GM23338 (cell line): Measurements from ENCODE around the gene ASXL2. TPM values are rescaled to one million over a fixed set of nuclear protein-coding genes. Genes with fewer than 3 reads are reported as not detected.

Experiments used
- ATAC-seq: fragments of 200-7000 bp; cut with Tn5 transposase; 3 replicates; pipeline ENCODE4 v1.9.1; 2020
- DNase-seq: peaks from one replicate; pipeline ENCODE4 v3.0.0-alpha.2; 2015; ENCODE audit warnings: low spot score
- H2AFZ ChIP-seq: fragments of 200-600 bp; sonication (generic); 2 replicates; pipeline ENCODE4 v1.8.0; 2016; ENCODE audit warnings: antibody characterized with exemption, mild to moderate bottlenecking, moderate library complexity
- H3F3A ChIP-seq: fragments of 200-600 bp; sonication (generic); replicated peaks from 2 replicates; pipeline ENCODE4 v1.8.0; 2017; ENCODE audit warnings: antibody characterized with exemption, mixed run types, low read depth
- H3K27ac ChIP-seq: fragments of 200-600 bp; sonication (generic); 2 replicates; pipeline ENCODE4 v1.6.1; 2016; ENCODE audit warnings: low read depth
- H3K27me3 ChIP-seq: fragments of 200-600 bp; sonication (generic); 2 replicates; pipeline ENCODE4 v1.8.0; 2016; ENCODE audit warnings: mild to moderate bottlenecking, mixed run types, moderate library complexity; ENCODE audit not compliant: insufficient read depth
- H3K36me3 ChIP-seq: fragments of 200-600 bp; sonication (generic); 2 replicates; pipeline ENCODE4 v1.8.0; 2016; ENCODE audit warnings: mild to moderate bottlenecking; ENCODE audit not compliant: insufficient read depth
- H3K4me1 ChIP-seq: fragments of 200-600 bp; sonication (generic); 2 replicates; pipeline ENCODE4 v1.8.0; 2016; ENCODE audit warnings: mild to moderate bottlenecking, moderate library complexity; ENCODE audit not compliant: insufficient read depth
- H3K4me2 ChIP-seq: fragments of 200-600 bp; sonication (generic); 2 replicates; pipeline ENCODE4 v1.7.1; 2017; ENCODE audit warnings: mixed run types
- H3K4me3 ChIP-seq: fragments of 200-600 bp; sonication (generic); 2 replicates; pipeline ENCODE4 v1.6.1; 2016; ENCODE audit warnings: mixed run types
- H3K79me2 ChIP-seq: fragments of 200-600 bp; sonication (generic); replicated peaks from 2 replicates; pipeline ENCODE4 v1.8.0; 2017; ENCODE audit warnings: mild to moderate bottlenecking; ENCODE audit not compliant: insufficient read depth
- H3K9me2 ChIP-seq: fragments of 200-600 bp; sonication (generic); 2 replicates; pipeline ENCODE4 v1.8.0; 2017; ENCODE audit not compliant: insufficient read depth
- H4K20me1 ChIP-seq: fragments of 200-600 bp; sonication (generic); replicated peaks from 2 replicates; pipeline ENCODE4 v1.8.0; 2017; ENCODE audit warnings: mild to moderate bottlenecking; ENCODE audit not compliant: insufficient read depth
- H3K27ac Mint-ChIP-seq: 2 replicates; pipeline ENCODE4 v1.8.0; 2020; ENCODE audit warnings: inconsistent platforms, mild to moderate bottlenecking, moderate library complexity, mixed read lengths
- H3K27me3 Mint-ChIP-seq: 3 replicates; pipeline ENCODE4 v1.8.0; 2022; ENCODE audit warnings: low read depth, mild to moderate bottlenecking, moderate library complexity, mixed read lengths, inconsistent platforms; ENCODE audit not compliant: insufficient read depth, poor library complexity
- H3K36me3 Mint-ChIP-seq: 3 replicates; pipeline ENCODE4 v1.8.0; 2021; ENCODE audit warnings: low read depth, mild to moderate bottlenecking, inconsistent platforms, moderate library complexity, mixed read lengths
- H3K4me1 Mint-ChIP-seq: 3 replicates; pipeline ENCODE4 v1.8.0; 2020; ENCODE audit warnings: mild to moderate bottlenecking, inconsistent platforms, mixed read lengths
- H3K4me3 Mint-ChIP-seq: 3 replicates; pipeline ENCODE4 v1.8.0; 2021; ENCODE audit warnings: moderate library complexity, mild to moderate bottlenecking, inconsistent platforms, mixed read lengths
- H3K9me3 Mint-ChIP-seq: 3 replicates; pipeline ENCODE4 v1.8.0; 2020; ENCODE audit warnings: moderate library complexity, mild to moderate bottlenecking, inconsistent platforms, mixed read lengths
- CREB1 ChIP-seq: fragments of 250-450 bp; sonication (Bioruptor Pico); IDR thresholded peaks from 2 replicates; pipeline ENCODE4 v1.5.0; 2020; ENCODE audit warnings: low read depth, mild to moderate bottlenecking, moderate library complexity
- CTCF ChIP-seq, 2 experiments: fragments of 200-600 bp in 1 of 2; sonication (generic) in 1 of 2; conservative IDR thresholded peaks; 2 replicates each; pipeline versions ENCODE4 v1.5.1 to v1.6.1; 2016 to 2017; ENCODE audit warnings: antibody characterized with exemption in 2 of 2, low read depth in 2 of 2, mild to moderate bottlenecking in 2 of 2, moderate library complexity in 1 of 2
- ETS1 ChIP-seq: IDR thresholded peaks from 2 replicates; pipeline ENCODE4 v1.6.1; 2016; ENCODE audit warnings: antibody characterized with exemption
- EZH2 ChIP-seq: fragments of 200-600 bp; sonication (generic); IDR thresholded peaks from one replicate; pipeline ENCODE4 v1.8.0; 2017; ENCODE audit warnings: antibody characterized with exemption, mild to moderate bottlenecking, low read depth; ENCODE audit not compliant: unreplicated experiment
- EZH2phosphoT487 ChIP-seq: fragments of 200-600 bp; sonication (generic); IDR thresholded peaks from one replicate; pipeline ENCODE4 v1.8.1; 2018; ENCODE audit warnings: antibody characterized with exemption; ENCODE audit not compliant: unreplicated experiment
- JUNB ChIP-seq: IDR thresholded peaks from one replicate; pipeline ENCODE4 v1.6.1; 2016; ENCODE audit warnings: antibody characterized with exemption; ENCODE audit not compliant: unreplicated experiment
- NANOG ChIP-seq: IDR thresholded peaks from 2 replicates; pipeline ENCODE4 v1.6.1; 2016; ENCODE audit warnings: antibody characterized with exemption, borderline replicate concordance
- POLR2AphosphoS5 ChIP-seq: IDR thresholded peaks from 2 replicates; pipeline ENCODE4 v1.6.1; 2016; ENCODE audit warnings: antibody characterized with exemption, low read depth
- REST ChIP-seq: IDR thresholded peaks from one replicate; pipeline ENCODE4 v1.6.1; 2018; ENCODE audit warnings: antibody characterized with exemption; ENCODE audit not compliant: unreplicated experiment
- STAT1 ChIP-seq: IDR thresholded peaks from one replicate; pipeline ENCODE4 v1.6.1; 2016; ENCODE audit warnings: antibody characterized with exemption; ENCODE audit not compliant: unreplicated experiment
- ZNF114 ChIP-seq: fragments of 250-450 bp; sonication (Bioruptor Pico); IDR thresholded peaks from 2 replicates; pipeline ENCODE4 v1.5.0; 2020; ENCODE audit warnings: mild to moderate bottlenecking, moderate library complexity
- ZNF331 ChIP-seq: fragments of 250-450 bp; sonication (Bioruptor Pico); IDR thresholded peaks from 2 replicates; pipeline ENCODE4 v1.5.0; 2020; ENCODE audit warnings: low read depth, mild to moderate bottlenecking, moderate library complexity
- ZNF462 ChIP-seq: fragments of 250-450 bp; sonication (Bioruptor Pico); IDR thresholded peaks from 2 replicates; pipeline ENCODE4 v1.5.0; 2020; ENCODE audit warnings: mild to moderate bottlenecking, moderate library complexity
- polyA plus RNA-seq: library from polyadenylated mRNA; unstranded; fragments of >200 nt; fragmentation: Nextera tagmentation; extraction: Ambion mirVana; gene quantifications from 2 replicates; pipeline ENCODE4 v1.2.1, GENCODE V29; 2016
- total RNA-seq: library from RNA; depleted of rRNA; stranded (reverse); fragments of >200 nt; shearing (Covaris generic); gene quantifications from 2 replicates; pipeline ENCODE4 v1.2.3, GENCODE V29; 2014

Gene ASXL2
- total and polyA plus RNA-seq, 2 experiments from 2014 or later = 7.0 to 21.8 TPM

- H3K36me3 ChIP-seq = no peaks in the 10 kb centered on the region
- ATAC-seq = no peak
- Mint-ChIP-seq H3K4me1 (no peaks in the 10 kb centered on the region; the same call in 2 of the 3 replicates), H3K27ac (no peak overlapping the region), H3K9me3 (peaks cover 7% of the 10 kb centered on the region; the same call in 1 of the 3 replicates), H3K27me3 (peaks cover 4% of the 10 kb centered on the region), H3K36me3 (no peaks in the 10 kb centered on the region), H3K4me3 (no peak overlapping the region)
- H3K4me2 ChIP-seq = no peak overlapping the region
- H3K27ac ChIP-seq = no peak overlapping the region
- no peak overlapping the region for H2AFZ ChIP-seq
- H3K4me3 ChIP-seq = no peak overlapping the region
- H3K27me3 ChIP-seq = no peaks in the 10 kb centered on the region
- H3F3A ChIP-seq = no peaks in the 10 kb centered on the region
- H3K79me2 ChIP-seq = no peaks in the 10 kb centered on the region
- no peaks in the 10 kb centered on the region for H3K9me2 ChIP-seq
- 0 out of 2 replicates have a peak, but pooled peaks cover 2% of the 10 kb centered on the region for H3K4me1 ChIP-seq
- H4K20me1 ChIP-seq = no peaks in the 10 kb centered on the region
- no peak for DNase-seq
- TF ChIP-seq CTCF (conservative IDR thresholded peaks at IDR 0.05; ENCODE audit: low read depth in 2 of 2) (no peak), NANOG (no peak), EZH2 (no peak), ZNF114 (CRISPR knock-in tag) (no peak), JUNB (no peak), ZNF462 (CRISPR knock-in tag) (no peak), CREB1 (CRISPR knock-in tag) (no peak), ZNF331 (CRISPR knock-in tag) (no peak), STAT1 (no peak), EZH2phosphoT487 (no peak), REST (no peak), ETS1 (no peak), POLR2AphosphoS5 (no peak)
Measured at GRCh38 chr2:25726522-25726921, 151.8 kb downstream of the ASXL2 start.
